ENCODE results near the gene SLC34A3. TPM values are rescaled to one million over a fixed set of nuclear protein-coding genes. Genes with fewer than 3 reads are reported as not detected.

Gene SLC34A3
- total RNA-seq, 6 donors from 2014 or later = 0.10 to 0.17 TPM; not detected in 4

DNA sequence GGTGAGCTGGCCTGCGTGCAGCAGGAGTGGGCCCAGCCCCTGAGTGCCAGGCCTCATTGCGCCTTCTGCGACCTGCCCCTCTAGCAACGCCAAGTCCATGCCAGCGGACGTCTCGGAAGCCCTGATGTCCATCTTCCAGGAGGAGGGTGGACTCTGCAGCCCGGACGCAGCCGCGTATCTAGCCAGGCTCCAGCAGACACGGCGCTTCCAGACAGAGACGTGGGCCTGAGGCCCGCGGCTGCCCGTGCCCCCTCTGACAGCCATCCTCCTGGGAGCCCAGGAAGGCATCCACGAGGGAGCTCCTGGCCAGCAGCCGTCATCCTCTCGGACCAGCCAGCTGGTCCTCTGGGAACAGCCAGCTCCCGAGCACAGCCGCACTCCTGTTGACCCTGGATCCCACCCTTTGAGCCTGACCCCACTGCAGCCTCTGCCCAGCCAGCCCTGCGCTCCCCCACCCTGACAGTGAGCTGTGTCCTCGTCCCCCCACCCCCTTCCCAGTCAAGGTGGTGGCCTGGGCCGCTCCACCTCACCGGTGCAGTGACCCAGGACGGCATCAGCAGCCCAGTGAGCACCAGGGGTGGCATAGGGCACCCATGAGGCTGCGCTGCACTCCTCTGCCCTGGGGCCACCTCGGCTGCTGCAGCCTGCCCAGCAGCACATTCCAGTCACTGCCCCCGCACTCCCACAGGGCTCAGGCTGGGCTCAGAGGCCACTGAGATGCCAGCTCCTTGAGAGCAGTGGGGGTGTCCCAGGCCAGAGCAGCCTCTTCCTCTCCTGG is 14.3 kb upstream of the SLC34A3 start:
- peak in 1 of 2 donors; percentile 72 for DNase-seq
- H3K4me1 ChIP-seq = peaks cover 20 to 31% (median 26%) of the 10 kb centered on the region in 4 donors
- TF ChIP-seq POLR2A (IDR thresholded peaks at IDR 0.05) = no peak
- TF ChIP-seq POLR2AphosphoS5 (IDR thresholded peaks at IDR 0.05) = no peak
- no peak for TF ChIP-seq EP300 (IDR thresholded peaks at IDR 0.05)
- TF ChIP-seq, protein P1, sequence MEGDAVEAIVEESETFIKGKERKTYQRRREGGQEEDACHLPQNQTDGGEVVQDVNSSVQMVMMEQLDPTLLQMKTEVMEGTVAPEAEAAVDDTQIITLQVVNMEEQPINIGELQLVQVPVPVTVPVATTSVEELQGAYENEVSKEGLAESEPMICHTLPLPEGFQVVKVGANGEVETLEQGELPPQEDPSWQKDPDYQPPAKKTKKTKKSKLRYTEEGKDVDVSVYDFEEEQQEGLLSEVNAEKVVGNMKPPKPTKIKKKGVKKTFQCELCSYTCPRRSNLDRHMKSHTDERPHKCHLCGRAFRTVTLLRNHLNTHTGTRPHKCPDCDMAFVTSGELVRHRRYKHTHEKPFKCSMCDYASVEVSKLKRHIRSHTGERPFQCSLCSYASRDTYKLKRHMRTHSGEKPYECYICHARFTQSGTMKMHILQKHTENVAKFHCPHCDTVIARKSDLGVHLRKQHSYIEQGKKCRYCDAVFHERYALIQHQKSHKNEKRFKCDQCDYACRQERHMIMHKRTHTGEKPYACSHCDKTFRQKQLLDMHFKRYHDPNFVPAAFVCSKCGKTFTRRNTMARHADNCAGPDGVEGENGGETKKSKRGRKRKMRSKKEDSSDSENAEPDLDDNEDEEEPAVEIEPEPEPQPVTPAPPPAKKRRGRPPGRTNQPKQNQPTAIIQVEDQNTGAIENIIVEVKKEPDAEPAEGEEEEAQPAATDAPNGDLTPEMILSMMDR (IDR thresholded peaks at IDR 0.05) = no peak
- H3K9me3 ChIP-seq = no peaks in the 10 kb centered on the region
- WGBS, 2 donors = 96 to 97% methylated on average over 5 to 26 of the region's 30 CpGs
- ATAC-seq (ENCODE audit: low FRiP score in 2 of 2) = no peak
- H3K36me3 ChIP-seq = peaks cover 0 to 28% (median 11%) of the 10 kb centered on the region in 4 donors
- peak overlapping the region in 1 of 4 donors; percentile 69 for H3K27ac ChIP-seq
- H3K27me3 ChIP-seq = peaks cover 0 to under 1% (median 0%) of the 10 kb centered on the region in 4 donors
- no peak overlapping the region for H3K4me3 ChIP-seq

DNA sequence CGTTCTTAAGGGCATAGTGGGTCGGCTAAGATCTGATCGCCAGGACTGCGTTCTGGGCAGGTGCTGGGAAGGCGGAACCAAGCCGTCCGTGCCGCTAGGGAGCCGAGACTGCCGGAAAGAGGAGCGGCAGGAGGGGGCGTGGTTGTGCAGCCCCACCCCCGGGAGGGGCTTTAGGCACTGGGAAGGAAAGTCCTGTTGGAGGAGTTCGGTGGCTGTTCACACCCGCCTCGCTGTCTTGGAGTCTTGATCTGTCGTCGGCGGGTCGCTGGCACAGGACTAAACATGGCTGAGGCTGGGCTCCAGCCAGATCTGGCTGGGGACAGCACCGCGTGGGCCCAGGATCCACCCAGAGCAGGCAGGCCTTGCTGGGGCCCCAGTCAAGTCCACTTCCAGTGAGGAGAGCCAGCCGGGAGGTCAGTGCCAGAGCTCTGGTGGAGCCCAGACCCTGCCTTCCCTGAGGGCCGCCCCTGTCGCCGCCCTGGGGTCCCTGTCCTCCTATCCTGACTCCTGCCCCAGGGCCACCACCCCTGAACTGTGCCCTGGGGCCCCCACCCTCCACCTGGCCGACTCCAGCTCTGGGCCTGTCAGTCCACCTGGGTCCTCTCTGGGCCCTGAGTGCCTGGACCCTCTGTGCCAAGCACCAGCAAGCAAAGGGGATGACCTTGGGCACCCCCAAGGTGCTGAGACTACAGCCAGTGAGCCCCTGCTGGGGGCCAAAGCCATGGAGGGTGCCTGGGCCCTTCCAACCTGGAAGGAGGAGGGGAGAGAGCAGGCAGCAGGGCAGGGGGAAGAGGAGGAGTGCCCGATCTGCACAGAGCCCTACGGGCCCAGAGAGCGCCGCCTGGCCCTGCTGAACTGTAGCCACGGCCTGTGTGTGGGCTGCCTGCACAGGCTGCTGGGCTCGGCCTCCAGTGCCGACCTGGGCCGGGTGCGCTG is 13.2 kb upstream of the SLC34A3 start:
- Histone ChIP-seq H3K4me1 (peaks cover 28 to 40% (median 32%) of the 10 kb centered on the region in 4 donors), H3K9me3 (no peaks in the 10 kb centered on the region), H3K27me3 (peaks cover 0 to 4% (median 0%) of the 10 kb centered on the region in 4 donors), H3K36me3 (peaks cover 0 to 28% (median 11%) of the 10 kb centered on the region in 4 donors), H3K4me3 (peak overlapping the region in 3 of 4 donors; percentile 24 to 43 (median 31)), H3K27ac (peak overlapping the region; percentile 52 to 74 (median 62))
- TF ChIP-seq, protein P1 (IDR thresholded peaks at IDR 0.05) = no peak
- TF ChIP-seq EP300 (IDR thresholded peaks at IDR 0.05) = no peak
- peak; percentile 9 to 43 for TF ChIP-seq POLR2AphosphoS5 (IDR thresholded peaks at IDR 0.05)
- TF ChIP-seq POLR2A (IDR thresholded peaks at IDR 0.05) = peak in 1 of 4 donors; percentile 48
- DNase-seq = peak; percentile 83 to 92
- WGBS, 2 donors = 63% methylated on average over 33 of the region's 36 CpGs; no CpG with 5 or more reads in 1 of the 2 donors
- ATAC-seq (ENCODE audit: low FRiP score in 2 of 2) = peak; percentile 70 to 73

DNA sequence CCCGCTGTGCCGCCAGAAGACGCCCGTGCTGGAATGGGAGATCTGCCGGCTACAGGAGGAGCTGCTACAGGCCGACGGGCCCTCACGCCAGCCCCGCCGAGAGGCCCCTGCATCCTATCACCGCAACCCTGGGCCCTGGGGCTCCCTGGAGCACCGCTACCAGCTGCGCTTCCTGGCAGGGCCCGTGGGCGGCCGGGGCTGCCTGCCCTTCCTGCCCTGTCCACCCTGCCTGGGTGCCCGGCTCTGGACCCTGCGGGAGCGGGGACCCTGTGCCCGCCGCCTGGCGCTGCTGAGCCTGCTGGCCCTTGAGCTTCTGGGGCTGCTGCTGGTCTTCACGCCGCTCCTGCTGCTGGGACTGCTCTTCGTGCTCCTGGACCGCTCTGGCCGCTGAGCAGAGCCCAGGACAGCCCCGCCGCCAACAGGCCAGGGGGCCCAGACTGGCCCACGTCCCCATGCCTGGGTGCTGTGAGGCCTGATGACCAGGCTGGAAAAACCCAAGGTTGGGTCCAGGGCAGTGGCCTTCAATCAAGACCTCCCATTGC is 12.4 kb upstream of the SLC34A3 start:
- peaks cover 0 to 4% (median 0%) of the 10 kb centered on the region in 4 donors for H3K27me3 ChIP-seq
- H3K4me3 ChIP-seq = peak overlapping the region in 2 of 4 donors; percentile 31 to 43
- DNase-seq (peak in 1 of 2 donors; percentile 83), ATAC-seq (ENCODE audit: low FRiP score in 2 of 2) (no peak)
- H3K27ac ChIP-seq = peak overlapping the region; percentile 36 to 74 (median 59)
- H3K9me3 ChIP-seq = no peaks in the 10 kb centered on the region
- H3K4me1 ChIP-seq = peaks cover 33 to 47% (median 38%) of the 10 kb centered on the region in 4 donors
- WGBS, 2 donors = 97% methylated on average over 17 of the region's 30 CpGs; no CpG with 5 or more reads in 1 of the 2 donors
- H3K36me3 ChIP-seq = peaks cover 0 to 28% (median 11%) of the 10 kb centered on the region in 4 donors
- no peak for TF ChIP-seq EP300 (IDR thresholded peaks at IDR 0.05)
- TF ChIP-seq, protein P1 (IDR thresholded peaks at IDR 0.05) = no peak
- TF ChIP-seq POLR2A (IDR thresholded peaks at IDR 0.05) = no peak
- no peak for TF ChIP-seq POLR2AphosphoS5 (IDR thresholded peaks at IDR 0.05)

DNA sequence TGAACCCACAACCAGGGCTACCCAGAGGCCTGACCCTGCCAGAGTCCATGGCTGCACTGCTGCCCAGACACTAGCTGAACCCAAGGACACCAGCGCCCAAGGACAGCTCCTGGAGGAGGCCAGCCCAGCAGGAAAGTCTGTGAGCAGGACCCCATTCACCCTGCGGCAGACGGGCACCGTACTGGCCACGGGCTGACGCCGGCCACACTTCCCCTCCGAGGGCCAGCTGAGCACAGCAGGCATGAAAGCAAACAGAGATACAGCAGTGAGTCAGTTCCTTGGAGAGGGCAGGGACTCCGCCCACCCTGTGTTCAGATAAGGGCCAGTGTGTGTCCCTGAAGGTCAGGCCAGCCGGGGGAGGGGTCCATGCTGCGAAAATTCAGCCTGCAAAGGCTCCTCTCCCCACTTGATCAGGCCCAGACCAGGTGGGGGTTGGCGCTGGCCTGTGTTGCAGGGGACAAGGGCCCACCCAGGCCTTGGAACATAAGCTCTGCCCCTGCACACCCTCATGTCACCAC is 11.9 kb upstream of the SLC34A3 start:
- Histone ChIP-seq H3K36me3 (peaks cover 0 to 26% (median 10%) of the 10 kb centered on the region in 4 donors), H3K9me3 (no peaks in the 10 kb centered on the region), H3K4me1 (peaks cover 33 to 49% (median 39%) of the 10 kb centered on the region in 4 donors), H3K27ac (peak overlapping the region; percentile 36 to 74 (median 59)), H3K27me3 (peaks cover 0 to 4% (median 0%) of the 10 kb centered on the region in 4 donors), H3K4me3 (no peak overlapping the region)
- TF ChIP-seq POLR2A (IDR thresholded peaks at IDR 0.05) (no peak), POLR2AphosphoS5 (IDR thresholded peaks at IDR 0.05) (no peak), EP300 (IDR thresholded peaks at IDR 0.05) (no peak)
- TF ChIP-seq, protein P1 (IDR thresholded peaks at IDR 0.05) = no peak
- DNase-seq (peak; percentile 72 to 73), ATAC-seq (ENCODE audit: low FRiP score in 2 of 2) (no peak)
- WGBS, 2 donors = 45 to 60% methylated on average over 7 to 10 of the region's 12 CpGs
